Cardiac fibroblast (primary cell): Measurements from ENCODE around the gene RNASEH1.
"Not testable (repeated sequence)": the region's sequence is repeated elsewhere in the genome, so short reads cannot be mapped to it uniquely, and the experiment has no call there.

ENCODE experiments used
- DNase-seq, 2 donors: peaks; one replicate each; pipeline versions ENCODE4 v3.0.0 to v3.0.0-alpha.2; 2010; ENCODE audit warnings: low read depth in 2 of 2
- H3K4me3 ChIP-seq, 2 donors: replicated peaks in 1 of 2; 1 replicate in 1 of 2; 2 replicates in 1 of 2; pipeline ENCODE4 v1.5.1; 2011; ENCODE audit warnings: low read depth in 2 of 2, low read length in 2 of 2, mild to moderate bottlenecking in 2 of 2, moderate library complexity in 1 of 2
- CTCF ChIP-seq: IDR thresholded peaks from one replicate; pipeline ENCODE4 v1.5.1; 2011; ENCODE audit warnings: low read depth, mild to moderate bottlenecking, low read length, inconsistent platforms

RNASEH1 gene

GRCh38 chr2:3574155-3574554 is 16.0 kb upstream of the RNASEH1 start:
- no peak for TF ChIP-seq CTCF
- no peak overlapping the region for H3K4me3 ChIP-seq
- no peak for DNase-seq

GRCh38 chr2:3572620-3573019 is 14.5 kb upstream of the RNASEH1 start:
- DNase-seq, result no peak
- TF ChIP-seq CTCF, result no peak
- H3K4me3 ChIP-seq, result no peak overlapping the region

GRCh38 chr2:3571284-3571683 is 13.2 kb upstream of the RNASEH1 start:
- no peak for TF ChIP-seq CTCF
- no peak for DNase-seq
- no peak overlapping the region for H3K4me3 ChIP-seq

GRCh38 chr2:3569656-3570055 is 11.5 kb upstream of the RNASEH1 start:
- H3K4me3 ChIP-seq, DNase-seq: not testable (repeated sequence)

GRCh38 chr2:3566806-3567205 is 8.7 kb upstream of the RNASEH1 start:
- DNase-seq, result no peak
- H3K4me3 ChIP-seq, result no peak overlapping the region
- TF ChIP-seq CTCF, result no peak

GRCh38 chr2:3565117-3565516 is 7.0 kb upstream of the RNASEH1 start:
- DNase-seq, result no peak
- TF ChIP-seq CTCF, result no peak
- no peak overlapping the region for H3K4me3 ChIP-seq

GRCh38 chr2:3563521-3563976 is 5.4 kb upstream of the RNASEH1 start:
- no peak for TF ChIP-seq CTCF
- no peak for DNase-seq
- no peak overlapping the region for H3K4me3 ChIP-seq
